HG03097 (cell line): ENCODE data around the gene CROCC.
"Not testable (repeated sequence)": the region's sequence is repeated elsewhere in the genome, so short reads cannot be mapped to it uniquely, and the experiment has no call there.

Source experiments
- ATAC-seq: cut with Tn5 transposase; IDR thresholded peaks from one replicate; pipeline ENCODE4 v1.9.1; 2021; ENCODE audit not compliant: unreplicated experiment, low FRiP score

Gene CROCC

DNA sequence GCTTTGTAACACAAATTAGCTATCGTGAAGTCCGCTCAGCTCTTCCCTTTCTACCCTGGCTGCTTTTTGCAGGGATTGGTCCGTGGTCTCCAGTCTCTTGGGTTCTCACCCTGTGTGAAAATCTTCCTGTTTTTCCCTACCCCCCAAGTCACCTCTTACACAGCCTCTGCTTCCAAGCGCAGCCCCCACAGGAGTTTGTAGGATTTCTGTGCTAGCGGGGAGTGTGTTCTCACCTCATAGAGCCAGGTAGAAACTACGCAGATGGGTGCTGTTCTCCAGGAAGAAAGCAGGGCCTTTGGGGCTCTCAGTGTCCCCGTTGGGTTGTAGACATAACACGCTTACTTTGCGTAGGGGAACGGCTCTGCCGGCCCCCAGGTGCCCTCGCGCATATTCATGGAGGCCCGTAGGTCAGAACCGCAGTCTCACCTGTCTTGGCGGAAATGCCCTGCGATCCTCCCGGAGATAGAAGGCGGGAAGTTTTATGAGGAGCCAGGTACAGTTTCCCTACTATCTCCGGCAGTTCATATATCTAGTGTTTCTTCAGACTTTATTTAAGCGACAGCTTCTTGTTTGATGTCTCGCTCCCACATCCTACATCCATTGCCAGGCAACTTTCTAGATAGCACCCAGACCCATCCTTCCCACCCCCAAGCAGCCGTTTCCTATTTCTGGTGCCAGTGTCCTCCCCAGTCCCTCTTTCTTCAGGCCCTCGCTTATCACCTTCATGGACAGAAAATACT is 25.2 kb upstream of the CROCC start:
- ATAC-seq, result peak; percentile 20

DNA sequence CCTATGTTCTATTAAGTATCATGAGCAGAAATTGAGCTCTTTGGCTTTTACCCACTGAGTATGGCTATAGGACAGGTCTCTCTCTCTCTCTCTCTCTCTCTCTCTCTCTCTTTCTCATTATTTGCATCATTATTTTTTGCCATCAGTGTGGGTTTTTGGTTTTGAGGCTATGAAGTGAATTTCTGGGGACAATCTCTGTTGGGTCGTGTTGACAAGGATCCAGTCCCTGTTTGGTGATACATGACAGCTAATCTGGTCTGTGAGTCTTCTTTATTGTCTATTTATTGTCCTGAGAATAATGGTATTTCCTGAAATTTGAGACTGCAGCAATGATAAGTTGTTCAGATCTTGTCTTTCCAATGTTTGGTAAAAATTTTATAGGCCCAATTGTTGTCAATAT is 24.1 kb upstream of the CROCC start:
- ATAC-seq, result not testable (repeated sequence)

DNA sequence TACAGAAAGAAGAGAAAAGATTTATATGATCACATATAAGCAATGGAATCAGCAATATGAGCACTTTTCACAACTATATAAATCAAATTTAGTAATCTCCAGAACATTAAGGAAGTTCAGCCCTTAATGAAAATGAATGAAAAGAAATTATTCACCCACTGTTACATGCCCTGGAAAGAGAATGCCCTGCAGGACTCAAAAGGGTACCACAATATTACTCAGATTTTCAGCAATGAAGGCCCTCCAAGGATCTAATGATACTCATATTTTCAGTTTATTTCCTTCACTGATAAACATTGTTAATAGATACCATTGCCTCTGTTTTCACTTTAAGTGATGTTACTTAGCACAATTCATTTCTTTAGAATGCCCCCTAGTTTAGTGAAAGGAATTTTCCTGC is 23.4 kb upstream of the CROCC start:
- ATAC-seq, result not testable (repeated sequence)

DNA sequence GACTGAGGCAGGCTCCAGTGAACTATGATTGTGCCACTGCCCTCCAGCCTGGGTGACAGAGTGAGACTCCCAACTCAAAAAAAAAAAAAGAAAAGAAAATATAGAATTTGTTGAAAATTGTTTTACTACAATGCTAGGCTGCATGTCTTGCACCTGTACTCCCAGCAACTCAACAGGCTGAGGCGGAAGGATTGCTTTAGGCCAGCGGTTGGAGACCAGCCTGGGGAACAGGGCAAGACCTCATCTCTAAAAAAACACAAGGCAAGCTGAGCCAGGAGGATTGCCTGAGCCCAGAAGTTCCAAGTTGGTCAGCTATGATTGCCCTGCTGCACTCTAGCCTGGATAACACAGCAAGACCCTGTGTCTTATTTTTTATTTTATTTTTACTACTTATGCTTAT is 22.7 kb upstream of the CROCC start:
- ATAC-seq, result not testable (repeated sequence)

DNA sequence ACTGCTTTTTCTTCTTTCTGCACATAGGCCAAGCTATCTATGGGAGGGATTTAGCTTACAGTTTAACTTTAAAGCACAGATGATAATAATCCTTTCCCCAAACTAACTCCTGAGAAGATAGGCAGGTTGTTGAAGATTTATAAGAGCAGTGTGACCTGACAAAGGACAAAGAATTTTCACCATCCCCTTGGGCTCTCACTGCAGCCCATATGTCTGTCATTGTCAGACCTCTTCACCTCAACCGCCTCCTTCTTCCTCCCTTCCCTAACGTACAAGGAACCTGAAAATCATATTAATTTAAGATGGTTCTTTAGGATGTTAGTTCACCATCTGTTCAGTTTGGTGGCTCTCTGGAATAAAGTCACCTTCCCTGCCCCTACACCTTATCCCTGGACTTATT is 21.0 kb upstream of the CROCC start:
- no peak for ATAC-seq

DNA sequence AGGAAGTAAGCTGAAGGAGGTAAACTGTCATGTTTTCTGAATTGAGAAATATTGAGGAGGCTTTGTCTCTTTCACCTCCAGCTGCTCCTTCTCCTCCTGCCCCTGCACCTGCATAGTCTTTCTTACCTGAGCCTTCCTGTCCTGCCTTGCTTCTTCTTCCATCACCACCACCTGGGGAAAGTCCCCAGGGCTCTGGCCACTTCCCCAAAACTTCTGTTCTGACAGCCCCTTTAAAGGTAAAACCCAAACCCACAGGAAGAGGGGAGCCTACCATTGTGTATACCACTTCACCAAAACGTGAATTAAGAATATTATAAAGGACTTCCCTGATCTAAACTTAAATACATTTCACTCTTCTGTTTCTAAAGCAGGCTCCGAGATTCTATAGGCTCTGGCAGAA is 20.4 kb upstream of the CROCC start:
- ATAC-seq, result not testable (repeated sequence)

DNA sequence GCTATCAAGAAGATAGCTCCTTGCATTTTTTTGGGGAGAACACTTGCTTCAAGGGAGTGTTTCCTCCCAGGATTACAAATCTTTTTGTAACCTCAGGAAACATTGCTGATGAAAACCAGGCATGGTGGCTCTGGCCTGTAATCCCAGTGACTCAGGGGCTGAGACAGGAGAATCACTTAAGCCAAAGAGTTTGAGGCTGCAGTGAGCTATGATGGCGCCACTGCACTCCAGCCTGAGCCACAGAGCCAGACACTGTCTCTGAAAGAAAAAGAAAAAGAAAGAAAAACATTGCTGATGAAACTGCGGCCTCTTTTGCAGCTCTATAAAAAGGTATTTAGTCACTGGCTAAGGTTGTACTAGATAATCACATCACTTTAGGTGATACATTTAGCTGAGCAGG is 18.7 kb upstream of the CROCC start:
- ATAC-seq, result no peak

DNA sequence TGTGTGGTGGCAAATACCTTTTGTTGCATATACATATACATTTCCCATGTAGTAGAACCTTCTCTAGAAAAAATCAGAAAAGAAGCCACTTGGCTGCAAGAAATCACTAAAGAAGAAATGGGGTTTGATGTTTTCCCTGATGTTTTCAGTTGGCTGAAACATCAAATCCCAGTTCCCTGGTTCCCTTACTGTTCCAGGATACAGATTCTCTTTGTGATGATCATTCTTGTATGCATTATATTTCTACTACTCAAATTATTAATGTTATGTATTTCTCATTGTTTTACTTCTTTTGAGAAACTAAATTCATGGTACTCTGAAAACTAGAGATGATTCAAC is 18.3 kb upstream of the CROCC start:
- no peak for ATAC-seq

DNA sequence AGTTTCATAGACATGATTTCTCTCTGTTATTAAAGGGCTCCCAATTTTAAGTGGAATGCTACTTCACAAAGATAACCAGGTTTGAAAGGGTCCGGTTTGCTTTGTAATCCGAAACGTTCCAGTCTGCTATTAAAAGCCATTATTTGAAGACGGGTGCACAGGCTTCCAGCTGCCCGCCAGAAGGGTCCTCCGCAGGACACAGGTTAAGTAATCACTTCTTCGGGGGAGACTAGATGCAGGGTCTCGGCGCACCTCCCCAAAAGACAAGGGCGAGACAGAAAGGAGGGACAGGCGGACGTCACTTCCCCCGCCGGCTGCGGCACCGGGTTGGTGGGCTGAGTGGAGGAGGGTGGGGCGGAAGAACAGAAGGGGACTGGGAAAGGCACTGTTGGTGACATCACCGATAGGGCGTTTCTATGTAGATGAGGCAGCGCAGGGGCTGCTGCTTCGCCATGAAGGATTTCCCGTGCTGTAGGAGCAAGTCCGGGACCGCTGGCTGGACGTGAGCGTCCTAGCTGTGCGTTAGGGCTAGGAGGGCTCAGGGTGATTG is 17.1 kb upstream of the CROCC start:
- ATAC-seq, result peak; percentile 93

DNA sequence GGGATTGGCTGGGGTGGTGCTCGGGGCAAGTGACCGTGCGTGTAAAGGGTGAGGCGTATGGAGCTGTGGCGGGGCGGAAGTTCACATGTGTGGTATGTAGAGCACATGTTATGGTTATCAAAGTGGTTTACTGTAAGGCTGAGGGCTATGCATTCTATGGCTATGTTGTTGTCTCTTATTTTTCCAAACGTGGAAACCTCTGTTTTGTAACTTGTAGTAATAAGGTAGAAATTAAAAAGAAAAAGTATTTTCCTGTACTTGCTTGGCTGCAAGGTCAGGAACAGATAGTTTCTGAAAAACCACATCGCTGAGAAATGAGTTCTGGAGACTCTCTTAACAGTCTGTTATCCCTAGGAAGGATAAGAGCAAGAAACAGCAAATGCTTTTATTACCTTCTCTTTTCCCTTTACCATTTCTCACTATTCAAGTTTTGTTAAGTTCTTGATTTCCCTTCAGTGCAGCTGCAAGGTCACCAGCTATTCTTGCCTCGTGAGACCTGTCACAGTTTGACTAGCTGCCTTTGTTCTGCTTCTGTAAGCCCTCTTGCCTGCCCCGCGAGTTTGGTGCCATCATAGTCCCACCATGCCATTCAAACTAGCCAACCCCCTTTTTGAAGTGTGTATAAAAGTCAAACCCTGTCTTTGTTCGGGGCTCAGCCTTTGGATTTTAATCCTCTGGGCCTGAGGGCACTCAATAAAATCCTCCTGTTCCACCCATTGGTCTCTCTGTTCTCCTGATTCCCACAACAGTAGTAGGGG is 16.4 kb upstream of the CROCC start:
- ATAC-seq, result peak; percentile 67

DNA sequence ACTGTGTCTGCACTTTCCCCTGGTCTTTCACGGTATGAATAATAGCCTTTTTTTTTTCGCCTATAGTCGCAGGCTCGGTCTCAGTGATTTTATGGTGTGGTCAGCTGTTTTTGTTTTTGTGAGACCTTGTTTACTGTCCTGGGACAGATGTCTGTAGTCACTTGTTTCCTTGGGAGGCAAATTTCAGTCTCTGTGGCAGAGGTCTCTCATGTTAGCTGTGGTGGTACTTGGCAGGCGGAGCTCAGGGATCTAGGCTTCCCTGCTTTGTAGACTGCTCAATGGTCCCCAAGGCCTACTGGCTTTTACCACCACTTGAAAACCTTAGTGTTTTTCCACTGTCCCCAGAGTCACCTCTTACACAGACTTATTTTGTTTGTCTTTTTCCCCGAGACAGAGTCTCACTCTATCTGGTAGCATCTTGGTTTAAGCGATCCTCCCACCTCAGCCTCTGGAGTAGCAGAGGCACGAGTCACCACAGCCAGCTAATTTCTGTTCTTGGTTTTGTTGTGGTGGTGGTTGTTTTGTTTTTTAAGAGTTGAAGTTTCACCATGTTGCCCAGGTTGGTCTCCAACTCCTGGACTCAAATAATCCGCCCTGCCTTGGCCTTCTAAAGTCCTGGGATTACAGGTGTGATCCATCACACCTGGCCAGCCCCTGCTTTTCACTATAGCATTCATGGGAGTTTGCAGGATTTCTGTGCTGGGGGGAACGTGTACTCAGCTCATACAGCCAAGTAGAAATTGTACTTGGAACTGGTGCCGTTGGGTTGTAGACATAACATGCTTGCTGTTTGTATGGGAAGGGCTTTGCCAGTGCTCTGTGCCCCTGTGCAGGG is 15.6 kb upstream of the CROCC start:
- ATAC-seq, result no peak

DNA sequence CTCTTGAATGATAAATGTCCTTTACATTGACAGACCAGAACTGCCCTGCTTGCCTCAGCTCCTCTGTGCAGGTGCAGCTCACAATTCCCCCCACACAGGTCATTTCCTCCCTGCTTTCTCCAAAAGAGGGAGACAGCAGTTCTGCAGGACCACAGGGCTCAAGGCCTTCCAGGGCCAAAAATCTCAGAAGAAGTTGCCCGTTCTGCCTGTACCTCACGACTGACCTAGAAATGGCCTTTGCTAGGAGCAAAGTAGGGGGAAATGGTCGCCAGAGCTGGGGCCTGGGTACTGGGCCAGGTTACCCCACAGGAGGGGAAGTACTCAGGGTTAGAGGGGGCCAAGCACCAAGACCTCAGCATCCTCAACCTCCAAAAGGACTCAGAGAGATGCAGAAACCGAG is 14.9 kb upstream of the CROCC start:
- ATAC-seq, result no peak

DNA sequence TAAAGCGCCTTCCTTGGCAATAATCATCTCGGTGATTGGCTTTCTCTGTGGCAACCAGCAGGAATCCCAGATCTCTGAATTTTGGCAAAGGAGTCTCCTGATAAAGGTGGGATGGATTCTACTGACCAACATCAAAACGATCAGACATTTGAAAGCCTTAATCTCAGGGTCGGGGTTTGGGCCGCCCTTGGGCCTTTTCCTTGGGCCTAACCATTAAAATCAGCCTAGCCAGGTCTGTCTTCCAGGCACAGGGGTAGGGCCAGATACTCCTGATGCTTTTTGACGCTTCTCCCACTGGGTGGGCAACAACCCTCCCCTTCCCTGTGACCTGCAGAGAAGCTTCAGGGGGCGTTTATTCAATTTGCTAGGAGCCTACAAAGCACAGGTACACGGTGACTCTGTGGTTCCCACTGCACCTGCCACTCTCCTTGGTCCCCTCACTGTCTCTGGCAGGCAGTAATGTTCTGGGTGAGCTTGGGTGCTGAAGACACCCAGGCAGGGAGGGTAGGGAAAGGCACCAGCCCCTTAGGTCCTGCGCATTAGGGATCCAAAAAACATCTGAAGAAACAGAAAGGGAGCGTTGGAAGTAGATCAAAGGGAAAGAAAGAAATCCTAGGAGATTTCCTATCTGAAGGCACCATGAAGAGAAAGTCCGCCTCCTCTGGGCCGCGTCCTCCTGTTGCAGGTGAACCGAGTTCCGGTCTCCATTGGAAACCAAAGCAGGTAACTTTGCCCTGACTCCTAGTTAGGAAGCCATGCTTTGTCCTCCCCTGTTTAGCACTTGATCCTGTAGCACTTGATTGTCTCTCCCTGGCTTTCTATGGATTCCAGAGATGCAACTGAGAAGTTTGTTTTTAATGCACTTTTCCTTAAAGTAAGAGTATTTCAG is 13.6 kb upstream of the CROCC start:
- no peak for ATAC-seq

DNA sequence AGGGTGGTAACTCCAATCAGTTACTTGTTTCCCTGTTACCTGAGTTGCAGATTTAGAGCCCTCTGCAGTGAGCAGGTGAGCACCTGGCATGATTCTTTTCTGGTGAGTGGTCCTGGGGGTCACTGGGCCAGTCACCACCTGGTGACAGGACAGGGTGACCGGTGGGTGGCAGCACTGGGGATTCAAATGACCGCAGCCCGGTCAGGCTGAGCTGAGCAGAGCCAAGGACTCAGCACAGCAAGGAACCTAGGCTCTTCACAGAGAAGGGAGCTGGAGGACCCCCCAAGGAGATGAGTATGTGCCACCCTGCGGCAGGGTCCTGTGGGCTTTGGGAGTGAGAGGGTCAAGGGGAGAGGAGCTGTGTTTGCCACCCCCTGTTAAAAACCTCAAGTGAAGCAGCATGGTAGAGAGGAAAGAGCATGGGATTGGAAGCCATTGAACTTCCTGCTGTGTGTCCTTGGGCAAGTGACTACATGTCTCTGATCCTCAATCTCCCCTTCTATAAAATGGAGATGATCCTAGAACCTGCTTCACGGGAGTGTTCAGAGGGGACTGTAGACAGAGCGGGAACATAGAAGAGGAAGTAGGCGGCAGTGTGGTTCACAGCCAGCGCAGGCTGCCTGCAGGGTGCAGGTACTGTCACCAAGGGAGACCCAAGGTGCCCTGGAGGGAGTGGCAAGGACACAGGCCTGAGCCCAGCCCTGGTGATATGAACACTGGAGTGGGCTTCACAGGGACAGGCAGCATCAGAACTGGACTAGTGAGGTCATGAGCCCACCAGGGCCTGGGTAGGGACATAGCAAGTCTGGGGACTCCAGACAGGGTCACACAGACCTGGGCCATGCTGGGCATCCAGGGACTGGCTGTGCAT is 9.6 kb upstream of the CROCC start:
- ATAC-seq, result not testable (repeated sequence)

DNA sequence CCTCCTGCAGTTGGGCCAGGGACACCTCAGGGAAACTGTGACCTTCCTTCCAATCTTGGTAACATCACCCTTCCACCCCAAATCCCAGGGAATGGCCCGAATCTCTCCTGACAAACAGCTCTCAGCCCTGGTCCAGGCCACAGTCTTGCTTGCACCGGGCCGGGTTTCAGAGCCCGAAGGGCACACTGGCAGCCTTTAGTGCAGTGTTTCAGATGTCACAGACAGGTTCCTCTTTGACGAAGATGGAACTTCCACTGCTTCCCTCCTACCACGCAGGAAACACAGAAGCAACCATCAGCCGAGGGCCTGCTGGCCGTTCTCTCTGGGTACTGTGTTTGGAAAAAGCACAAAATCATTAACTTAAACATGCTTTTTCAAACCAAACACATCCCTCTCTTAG is 9.0 kb upstream of the CROCC start:
- not testable (repeated sequence) for ATAC-seq

DNA sequence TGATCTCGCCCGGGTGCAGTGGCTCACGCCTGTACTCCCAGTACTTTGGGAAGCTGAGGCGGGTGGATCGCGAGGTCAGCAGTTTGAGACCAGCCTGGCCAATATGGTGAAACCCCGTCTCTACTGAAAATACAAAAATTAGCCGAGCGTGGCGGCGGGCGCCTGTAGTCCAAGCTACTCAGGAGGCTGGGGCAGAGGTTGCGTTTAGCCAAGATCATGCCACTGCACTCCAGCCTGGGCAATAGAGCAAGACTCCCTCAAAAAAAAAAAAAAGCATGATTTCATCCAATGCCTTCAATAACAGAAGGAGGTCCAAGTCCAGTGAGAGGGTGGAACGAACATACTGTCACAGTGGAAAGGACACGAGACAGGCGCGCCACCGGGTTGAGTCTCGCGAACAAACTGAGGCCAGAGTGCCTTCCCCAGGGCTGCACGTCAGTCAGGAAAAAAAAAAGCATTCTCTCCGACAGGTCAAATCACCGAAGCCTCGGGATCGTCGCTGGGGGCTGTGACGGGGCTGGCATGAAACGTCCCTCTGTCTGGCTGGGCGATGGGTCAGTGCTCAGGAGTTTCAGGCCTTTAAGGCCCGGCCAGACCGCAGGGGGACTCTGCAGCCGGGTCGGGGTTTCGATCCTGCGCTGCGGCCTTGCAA is 8.4 kb upstream of the CROCC start:
- ATAC-seq, result no peak

DNA sequence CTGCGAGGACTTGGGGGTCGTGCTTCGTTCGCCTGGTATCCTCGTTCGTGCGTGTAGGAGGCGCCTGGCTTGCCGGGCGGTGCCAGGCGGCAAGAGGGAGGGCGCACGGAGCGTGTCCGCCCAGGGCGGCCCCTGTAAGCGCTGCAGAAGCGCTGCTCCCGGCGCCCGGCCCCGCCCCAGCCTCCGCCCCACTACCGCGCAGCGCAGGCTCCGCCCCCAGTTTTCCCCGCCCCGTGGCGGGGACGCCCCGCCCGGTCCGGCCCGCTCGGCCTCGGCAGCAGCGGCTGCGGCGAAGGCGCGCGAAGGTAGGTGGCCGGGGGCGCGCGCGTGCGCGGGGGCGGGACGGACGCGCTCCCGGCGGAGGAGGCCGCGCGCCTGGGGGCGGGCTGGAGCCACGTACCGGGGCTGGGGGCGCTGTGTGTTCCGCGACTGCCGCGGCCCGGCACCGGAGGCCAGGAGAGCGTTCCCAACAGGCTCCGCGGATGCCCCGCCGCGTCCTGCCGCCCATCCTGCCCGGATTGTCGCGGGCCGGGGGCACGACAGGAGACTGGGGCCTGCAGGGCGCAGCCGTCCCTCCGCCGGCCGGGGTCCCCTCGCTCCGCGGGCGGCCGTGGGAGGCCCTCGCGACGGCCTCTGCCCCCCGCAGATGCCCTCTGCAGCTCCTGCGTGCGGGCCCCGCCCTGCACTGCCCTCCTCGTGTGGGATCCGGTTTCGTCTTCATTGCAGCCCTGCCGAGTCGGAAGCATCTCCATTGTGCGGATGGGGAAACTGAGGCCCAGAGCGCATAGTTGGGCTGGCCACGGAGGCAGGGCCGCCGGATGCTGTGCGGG is 7.7 kb upstream of the CROCC start:
- ATAC-seq, result peak; percentile 85
